ENCODE data around the gene MEX3D. TPM values are rescaled to one million over a fixed set of nuclear protein-coding genes. Genes with fewer than 3 reads are reported as not detected.

Gene MEX3D
- total and polyA plus RNA-seq, 8 donors: 4.9 to 90.4 (median 10.8) TPM

- peaks cover 11 to 27% (median 23%) of the 10 kb centered on the region in 4 donors for H3K36me3 ChIP-seq
- intact Hi-C loops (cut with DNase I; ENCODE audit: low total_unique reads): no loop called here
- peak; percentile 89 to 97 for DNase-seq
- TF ChIP-seq CTCF (IDR thresholded peaks at IDR 0.05): no peak
- peak in 1 of 4 donors; percentile 22 for TF ChIP-seq POLR2A (IDR thresholded peaks at IDR 0.05)
- TF ChIP-seq EP300 (IDR thresholded peaks at IDR 0.05): no peak
- TF ChIP-seq POLR2AphosphoS5 (IDR thresholded peaks at IDR 0.05): peak; percentile 72 to 93 (median 77)
- 0 to 3% (median 0%) methylated on average over 1 to 92 of the region's 94 CpGs for WGBS, 5 donors
- H3K27me3 ChIP-seq: no peaks in the 10 kb centered on the region
- no peaks in the 10 kb centered on the region for H3K9me3 ChIP-seq
- peak overlapping the region; percentile 91 to 99 (median 96) for H3K27ac ChIP-seq
- peaks cover 22 to 47% (median 39%) of the 10 kb centered on the region in 4 donors for H3K4me1 ChIP-seq
- peak overlapping the region; percentile 72 to 96 (median 87) for H3K4me3 ChIP-seq
Measured at GRCh38 chr19:1592024-1592754, 24.1 kb upstream of the MEX3D start.

DNA sequence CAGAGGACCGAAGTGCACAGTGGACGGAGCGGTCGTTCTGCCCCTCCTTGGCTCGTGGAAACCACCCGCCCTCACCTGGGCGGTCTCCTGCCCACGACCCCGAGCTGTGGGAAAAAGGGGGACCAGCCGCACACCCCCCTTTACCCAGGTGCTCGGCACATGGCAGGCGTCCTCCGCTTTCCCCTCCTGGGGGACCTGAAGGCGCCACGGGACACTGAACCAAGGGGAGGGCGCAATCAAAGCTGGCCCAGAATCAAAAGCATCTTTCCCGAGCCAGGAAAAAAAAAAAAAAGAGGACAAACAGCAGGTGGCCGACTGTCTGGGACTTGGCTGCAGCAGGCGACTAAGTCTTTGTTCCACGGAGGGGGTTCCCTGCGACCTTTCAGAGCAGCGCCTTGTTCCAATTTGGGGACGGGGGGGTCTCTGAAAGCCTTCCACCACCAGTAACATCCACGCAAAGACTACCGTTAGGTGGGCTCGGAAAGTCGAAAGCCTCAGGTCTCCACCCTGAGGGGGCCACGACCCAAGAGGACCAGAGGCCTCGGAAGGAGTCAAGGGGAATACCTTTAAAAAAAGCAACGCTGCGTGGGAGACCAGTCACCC lies 23.4 kb upstream of the MEX3D start:
- peaks cover 4 to 20% (median 16%) of the 10 kb centered on the region in 4 donors for H3K36me3 ChIP-seq
- H3K4me1 ChIP-seq: peaks cover 22 to 47% (median 40%) of the 10 kb centered on the region in 4 donors
- WGBS, 5 donors: 1 to 2% (median 1%) methylated on average over 29 to 31 of the region's 31 CpGs
- peak overlapping the region; percentile 72 to 96 (median 87) for H3K4me3 ChIP-seq
- TF ChIP-seq EP300 (IDR thresholded peaks at IDR 0.05): no peak
- no peaks in the 10 kb centered on the region for H3K27me3 ChIP-seq
- DNase-seq: peak in 1 of 2 donors; percentile 44
- H3K9me3 ChIP-seq: no peaks in the 10 kb centered on the region
- H3K27ac ChIP-seq: peak overlapping the region; percentile 91 to 99 (median 96)
- intact Hi-C loops (cut with DNase I; ENCODE audit: low total_unique reads): no loop called here

DNA sequence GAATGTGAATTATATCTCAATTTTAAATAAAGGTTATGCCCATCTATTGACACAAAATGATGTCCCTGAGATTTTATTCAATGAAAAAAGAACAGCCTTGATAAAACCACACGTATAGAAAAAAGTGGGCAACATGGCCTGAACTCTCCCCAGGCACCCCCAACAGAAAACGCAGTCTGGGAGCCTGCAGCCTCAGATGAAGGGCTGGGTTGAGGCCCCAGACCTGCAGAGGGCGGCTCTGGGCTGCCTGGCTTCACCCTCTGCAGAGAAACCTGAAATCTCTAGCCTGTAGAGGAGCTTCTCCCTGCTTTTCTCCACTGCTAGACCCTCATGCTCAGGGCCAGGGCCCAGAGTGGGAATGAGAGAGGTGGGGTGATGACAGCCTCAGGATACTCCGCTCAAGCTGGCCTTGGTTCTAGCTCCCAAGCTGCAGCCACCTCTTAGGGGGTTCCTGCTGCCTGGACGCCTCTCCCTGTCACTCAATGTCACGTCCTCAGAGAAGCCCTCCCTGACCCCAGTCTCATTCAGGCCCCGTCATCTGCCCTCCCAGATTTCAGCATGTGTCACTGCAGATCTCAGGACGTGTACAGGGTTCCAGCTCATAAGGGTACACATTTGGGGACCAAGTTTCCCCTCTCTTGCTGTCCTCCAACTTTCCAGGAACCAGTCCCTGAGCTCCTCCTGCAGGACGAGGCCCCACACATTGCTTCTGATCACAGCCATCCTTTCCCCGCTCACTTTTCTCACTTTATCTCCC lies 22.7 kb upstream of the MEX3D start:
- Histone ChIP-seq H3K27me3 (no peaks in the 10 kb centered on the region), H3K27ac (peak overlapping the region in 4 of 5 donors; percentile 91 to 99 (median 95)), H3K4me3 (peak overlapping the region; percentile 72 to 96 (median 87)), H3K4me1 (peaks cover 22 to 47% (median 40%) of the 10 kb centered on the region in 4 donors), H3K36me3 (peaks cover 4 to 13% (median 9%) of the 10 kb centered on the region in 4 donors), H3K9me3 (no peaks in the 10 kb centered on the region)
- TF ChIP-seq EP300 (IDR thresholded peaks at IDR 0.05) (no peak), POLR2AphosphoS5 (IDR thresholded peaks at IDR 0.05) (no peak), POLR2A (IDR thresholded peaks at IDR 0.05) (no peak), CTCF (IDR thresholded peaks at IDR 0.05) (no peak)
- intact Hi-C loops (cut with DNase I; ENCODE audit: low total_unique reads): no loop called here
- WGBS, 5 donors: 16 to 31% (median 24%) methylated on average over 10 of the region's 10 CpGs
- DNase-seq: peak in 1 of 2 donors; percentile 54

- intact Hi-C loops (cut with DNase I; ENCODE audit: low total_unique reads): no loop called here
- H3K36me3 ChIP-seq: peaks cover 15 to 22% (median 21%) of the 10 kb centered on the region in 4 donors
- peaks cover 17 to 44% (median 29%) of the 10 kb centered on the region in 4 donors for H3K4me1 ChIP-seq
- TF ChIP-seq EP300 (IDR thresholded peaks at IDR 0.05) (no peak), POLR2AphosphoS5 (IDR thresholded peaks at IDR 0.05) (no peak), CTCF (IDR thresholded peaks at IDR 0.05) (no peak), POLR2A (IDR thresholded peaks at IDR 0.05) (no peak)
- no peak for DNase-seq
- no peak overlapping the region for H3K4me3 ChIP-seq
- H3K27me3 ChIP-seq: no peaks in the 10 kb centered on the region
- 62 to 75% (median 67%) methylated on average over 9 of the region's 9 CpGs for WGBS, 5 donors
- no peak overlapping the region for H3K27ac ChIP-seq
- H3K9me3 ChIP-seq: no peaks in the 10 kb centered on the region
Measured at GRCh38 chr19:1587872-1588271, 19.7 kb upstream of the MEX3D start.

Measured in stomach (tissue), 9 donors.